GM19397 (cell line): Measurements from ENCODE around the gene GRIK3.

Source experiments
- ATAC-seq: cut with Tn5 transposase; IDR thresholded peaks from one replicate; pipeline ENCODE4 v1.9.1; 2021; ENCODE audit warnings: mild to moderate bottlenecking, moderate library complexity; ENCODE audit not compliant: unreplicated experiment

GRIK3 gene

GRCh38 chr1:36836196-36836883 lies 198.0 kb downstream of the GRIK3 start:
- no peak for ATAC-seq

GRCh38 chr1:36835696-36836095 lies 198.6 kb downstream of the GRIK3 start:
- no peak for ATAC-seq

- ATAC-seq, result no peak
Measured at GRCh38 chr1:36835017-36835695, 199.2 kb downstream of the GRIK3 start.

GRCh38 chr1:36834586-36834985 lies 199.7 kb downstream of the GRIK3 start:
- ATAC-seq, result no peak

- ATAC-seq, result no peak
Measured at GRCh38 chr1:36831186-36831810, 203.0 kb downstream of the GRIK3 start.

- no peak for ATAC-seq
Measured at GRCh38 chr1:36829961-36830360, 204.4 kb downstream of the GRIK3 start.

GRCh38 chr1:36829066-36829465 lies 205.2 kb downstream of the GRIK3 start:
- ATAC-seq, result no peak

GRCh38 chr1:36825226-36825625 lies 209.1 kb downstream of the GRIK3 start:
- ATAC-seq, result no peak

- no peak for ATAC-seq
Measured at GRCh38 chr1:36824390-36824861, 209.9 kb downstream of the GRIK3 start.

GRCh38 chr1:36822648-36823047 lies 211.7 kb downstream of the GRIK3 start:
- no peak for ATAC-seq

GRCh38 chr1:36821386-36821785 lies 212.9 kb downstream of the GRIK3 start:
- no peak for ATAC-seq

GRCh38 chr1:36818771-36819170 lies 215.5 kb downstream of the GRIK3 start:
- no peak for ATAC-seq

- no peak for ATAC-seq
Measured at GRCh38 chr1:36816348-36816747, 218.0 kb downstream of the GRIK3 start.

GRCh38 chr1:36814774-36815173 lies 219.5 kb downstream of the GRIK3 start:
- ATAC-seq, result no peak

- ATAC-seq, result no peak
Measured at GRCh38 chr1:36814083-36814482, 220.2 kb downstream of the GRIK3 start.

GRCh38 chr1:36807262-36807661 lies 227.1 kb downstream of the GRIK3 start:
- ATAC-seq, result no peak

GRCh38 chr1:36805979-36806640 lies 228.2 kb downstream of the GRIK3 start:
- ATAC-seq, result no peak

- no peak for ATAC-seq
Measured at GRCh38 chr1:36804669-36805314, 229.5 kb downstream of the GRIK3 start.

GRCh38 chr1:36803868-36804570 lies 230.3 kb downstream of the GRIK3 start:
- no peak for ATAC-seq

- ATAC-seq, result no peak
Measured at GRCh38 chr1:36802018-36802417, 232.3 kb downstream of the GRIK3 start.
